Measurements from ENCODE around the gene L1TD1.
"Not testable (repeated sequence)": the region's sequence is repeated elsewhere in the genome, so short reads cannot be mapped to it uniquely, and the experiment has no call there.

The L1TD1 gene

GRCh38 chr1:62237950-62238374 lies 43.3 kb downstream of the L1TD1 start:
- no peak for DNase-seq

GRCh38 chr1:62238507-62238906 lies 43.9 kb downstream of the L1TD1 start:
- no peak for DNase-seq

DNA sequence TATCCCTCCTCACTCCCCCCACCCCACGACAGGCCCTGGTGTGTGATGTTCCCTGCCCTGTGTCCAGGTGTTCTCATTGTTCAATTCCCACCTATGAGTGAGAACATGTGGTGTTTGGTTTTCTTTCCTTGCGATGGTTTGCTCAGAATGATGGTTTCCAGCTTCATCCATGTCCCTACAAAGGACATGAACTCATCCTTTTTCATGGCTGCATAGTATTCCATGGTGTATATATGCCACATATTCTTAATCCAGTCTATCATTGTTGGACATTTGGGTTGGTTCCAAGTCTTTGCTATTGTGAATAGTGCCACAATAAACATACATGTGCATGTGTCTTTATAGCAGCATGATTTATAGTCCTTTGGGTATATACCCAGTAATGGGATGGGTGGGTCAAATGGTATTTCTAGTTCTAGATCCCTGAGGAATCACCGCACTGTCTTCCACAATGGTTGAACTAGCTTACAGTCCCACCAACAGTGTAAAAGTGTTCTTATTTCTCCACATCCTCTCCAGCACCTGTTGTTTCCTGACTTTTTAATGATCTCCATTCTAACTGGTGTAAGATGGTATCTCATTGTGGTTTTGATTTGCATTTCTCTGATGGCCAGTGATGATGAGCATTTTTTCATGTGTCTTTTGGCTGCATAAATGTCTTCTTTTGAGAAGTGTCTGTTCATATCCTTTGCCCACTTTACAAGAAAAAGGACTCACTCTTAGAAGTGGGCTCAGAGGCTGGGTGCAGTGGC lies 45.2 kb downstream of the L1TD1 start:
- not testable (repeated sequence) for DNase-seq

DNA sequence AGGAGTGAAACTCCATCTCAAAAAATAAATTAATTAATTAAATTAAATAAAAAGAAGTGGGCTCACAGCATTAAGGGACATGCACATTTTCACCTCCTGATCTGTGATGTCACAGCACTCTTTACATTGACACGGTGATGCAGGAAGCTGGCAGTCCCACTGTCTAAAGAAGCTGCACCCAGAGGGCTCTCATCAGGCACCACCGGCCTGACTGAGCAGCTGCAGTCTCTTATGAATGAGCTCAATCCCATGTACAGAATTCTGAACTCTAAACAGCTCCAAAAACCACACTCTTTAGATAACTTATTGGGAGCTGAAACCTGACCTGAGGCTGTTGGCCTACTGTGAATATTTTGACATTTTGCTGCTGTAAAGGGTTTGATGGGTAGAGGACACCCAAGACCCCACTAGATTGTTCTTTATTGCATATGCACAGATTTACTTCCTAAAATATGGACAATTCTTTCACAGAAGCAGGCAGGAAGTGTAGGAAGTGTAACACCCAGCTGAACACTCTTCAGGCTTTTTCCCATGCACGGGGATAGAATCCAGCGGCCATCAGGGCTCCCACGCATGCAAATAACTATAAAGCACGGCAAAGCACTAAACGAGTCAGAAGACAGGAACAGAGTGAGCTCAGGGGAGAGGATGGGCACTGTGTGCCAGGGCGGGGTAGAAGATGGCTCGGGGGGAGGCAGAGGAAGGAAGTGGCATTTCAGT lies 46.2 kb downstream of the L1TD1 start:
- DNase-seq = no peak

DNA sequence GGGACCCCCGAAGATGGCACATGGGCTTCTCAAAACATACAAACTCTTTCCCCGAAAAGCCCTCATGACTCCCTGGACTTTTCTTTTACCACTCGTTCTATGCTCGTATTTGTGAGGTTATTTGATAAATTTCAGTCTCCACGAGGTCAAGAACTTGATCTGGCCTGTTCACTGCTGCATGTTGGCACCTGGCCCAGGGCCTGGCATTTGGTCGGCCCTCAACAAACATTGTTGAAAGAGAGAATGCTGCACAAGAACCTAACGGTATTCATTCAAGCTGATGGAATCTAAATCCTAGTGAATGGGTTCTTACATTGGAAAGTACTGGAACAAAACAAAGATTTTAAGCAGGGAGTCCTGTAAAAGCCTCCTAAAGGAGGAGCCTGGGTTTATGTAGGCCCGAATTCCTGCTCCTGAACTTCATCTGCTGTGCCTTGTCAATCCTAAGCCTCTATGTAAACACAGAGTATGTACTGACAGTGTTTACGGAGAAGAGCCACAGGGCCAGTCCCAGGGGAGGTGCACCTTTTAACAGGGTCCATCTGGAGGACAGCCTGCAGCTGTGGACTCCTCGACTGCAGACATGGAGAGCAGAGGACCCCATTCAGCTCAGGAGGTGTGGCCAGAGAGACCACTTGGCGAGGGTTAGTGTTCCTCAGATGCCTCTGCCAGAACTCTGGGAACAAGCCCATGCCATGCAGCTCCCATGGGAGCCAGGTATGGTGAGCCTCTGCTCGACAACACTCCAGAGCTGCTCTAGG lies 46.9 kb downstream of the L1TD1 start:
- no peak for DNase-seq

- not testable (repeated sequence) for DNase-seq
Observed at GRCh38 chr1:62244380-62244779, 49.7 kb downstream of the L1TD1 start.

DNA sequence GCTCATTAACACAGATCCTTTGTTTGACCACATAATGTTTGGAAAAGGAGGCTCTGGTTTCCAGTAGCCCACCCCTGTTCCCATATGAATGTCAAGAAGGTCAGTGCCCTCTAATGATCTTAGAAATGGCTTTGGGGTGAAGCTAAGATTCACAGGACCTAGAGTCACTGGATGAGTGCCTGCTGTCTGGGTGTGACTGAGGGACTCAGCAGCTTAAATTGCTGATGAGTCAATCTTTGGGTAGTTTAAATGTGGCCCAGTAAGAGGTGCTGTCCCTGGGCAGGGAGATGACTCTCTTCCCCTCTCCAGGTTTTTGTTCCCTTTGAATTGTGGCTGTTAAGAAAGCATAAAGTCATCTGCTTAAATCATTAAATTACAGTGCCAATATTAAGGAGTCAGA lies 50.6 kb downstream of the L1TD1 start:
- DNase-seq = no peak

GRCh38 chr1:62247391-62248168 lies 52.9 kb downstream of the L1TD1 start:
- no peak for DNase-seq

DNA sequence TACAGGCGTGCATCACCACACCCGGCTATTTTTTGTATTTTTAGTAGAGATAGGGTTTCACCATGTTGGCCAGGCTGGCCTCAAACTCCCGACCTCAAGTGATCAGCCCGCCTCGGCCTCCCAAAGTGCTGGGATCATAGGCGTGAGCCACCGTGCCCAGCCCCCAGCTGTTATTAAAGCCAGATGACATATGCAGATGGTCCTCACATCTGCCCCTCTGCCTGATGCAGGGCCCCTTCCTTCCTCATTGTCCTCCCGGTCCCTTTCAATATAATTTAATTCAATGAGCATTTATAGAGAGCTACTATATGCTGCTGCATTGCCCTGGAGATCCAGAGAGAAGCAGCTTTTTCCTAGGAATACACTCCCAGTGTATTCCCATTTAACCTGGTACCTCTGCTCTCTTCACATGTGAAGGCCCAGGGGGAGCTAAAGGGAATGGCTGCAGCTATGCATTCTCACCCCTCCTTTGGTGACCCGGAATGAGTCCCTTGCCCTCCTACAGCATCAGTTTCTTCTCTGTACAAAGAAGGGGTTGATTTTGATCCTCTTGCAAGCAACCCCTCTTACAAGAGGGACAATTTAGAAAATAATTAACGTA lies 55.6 kb downstream of the L1TD1 start:
- no peak for DNase-seq

GRCh38 chr1:62259551-62259950 lies 64.9 kb downstream of the L1TD1 start:
- DNase-seq = no peak

DNA sequence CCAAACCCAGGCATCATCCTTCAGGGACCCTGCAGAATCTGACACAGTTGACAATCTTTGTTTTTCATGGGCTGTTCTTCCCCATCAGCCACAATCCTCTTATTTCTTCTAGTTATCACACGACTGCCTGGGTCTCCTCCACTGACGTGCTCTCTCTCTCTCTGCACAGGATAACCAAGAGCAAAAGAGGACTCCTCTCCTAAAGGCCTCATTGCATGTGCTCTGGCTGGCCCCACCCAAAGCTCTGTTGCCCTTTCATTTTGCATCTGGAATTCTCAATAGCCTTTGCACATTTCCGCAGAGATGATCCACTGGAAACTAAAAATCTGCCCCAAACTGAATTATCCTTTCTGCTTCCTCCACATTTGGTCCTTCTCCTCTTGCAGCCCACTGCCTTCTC lies 66.0 kb downstream of the L1TD1 start:
- DNase-seq = no peak
